ENCODE data around the gene GDI2. TPM values are rescaled to one million over a fixed set of nuclear protein-coding genes. Genes with fewer than 3 reads are reported as not detected.

Gene GDI2
- total RNA-seq, 1 experiment from 2014 or later, result 144 TPM

GRCh38 chr10:5860066-5860465 lies 46.8 kb upstream of the GDI2 start:
- no peak overlapping the region for H3K9ac ChIP-seq (ENCODE audit: low read length)
- H3K4me2 ChIP-seq (ENCODE audit: low read length), result no peak overlapping the region
- H3K27me3 ChIP-seq (ENCODE audit: insufficient read depth, low read length), result no peaks in the 10 kb centered on the region
- no TSS peak for BruUV-seq (replicated peaks)
- peaks cover 23 to 31% of the 10 kb centered on the region in 2 experiments for H3K4me1 ChIP-seq (ENCODE audit: control insufficient read depth in 1 of 2, insufficient read depth in 2 of 2, low read length in 2 of 2)
- TF ChIP-seq ZNF274 (IDR thresholded peaks at IDR 0.05; ENCODE audit: low read depth, low read length), result no peak
- TF ChIP-seq SP1 (IDR thresholded peaks at IDR 0.05; ENCODE audit: low read depth), result no peak
- no peak for TF ChIP-seq YY1 (IDR thresholded peaks at IDR 0.05; ENCODE audit: extremely low read depth, insufficient replicate concordance, low read depth, low read length)
- no peak for DNase-seq (ENCODE audit: low read depth, low spot score)
- no peak overlapping the region for H3K4me3 ChIP-seq (replicated peaks in 1 of 2; ENCODE audit: low read depth in 1 of 2, low read length in 2 of 2)
- H3K9me2 ChIP-seq (ENCODE audit: insufficient read depth), result no peaks in the 10 kb centered on the region
- H3K79me2 ChIP-seq (ENCODE audit: insufficient read depth, low read length), result no peaks in the 10 kb centered on the region
- H3K36me3 ChIP-seq (ENCODE audit: control insufficient read depth in 1 of 2, insufficient read depth in 2 of 2, low read length in 2 of 2), result no peaks in the 10 kb centered on the region
- H4K20me1 ChIP-seq (ENCODE audit: insufficient read depth), result no peaks in the 10 kb centered on the region
- intact Hi-C loops (cut with micrococcal nuclease), result no loop called here
- no peak overlapping the region for H2AFZ ChIP-seq (ENCODE audit: low read depth, low read length, poor library complexity, severe bottlenecking)
- ChIA-PET RAD21 (ENCODE audit: low non-redundant PET in 1 of 2, low total read pairs in 2 of 2, uncharacterized antibody in 2 of 2, unreplicated experiment in 2 of 2) (no interaction called here), CTCF (no interaction called here), POLR2A (no interaction called here)
- no peaks in the 10 kb centered on the region for H3K9me3 ChIP-seq (ENCODE audit: control insufficient read depth in 1 of 2, insufficient read depth in 1 of 2, low read depth in 1 of 2, low read length in 2 of 2)
- H3K27ac ChIP-seq (ENCODE audit: low read depth, low read length), result no peak overlapping the region
- no peak for ATAC-seq

GRCh38 chr10:5858811-5859210 lies 45.6 kb upstream of the GDI2 start:
- Histone ChIP-seq H3K4me1 (ENCODE audit: control insufficient read depth in 1 of 2, insufficient read depth in 2 of 2, low read length in 2 of 2) (peaks cover 26 to 36% of the 10 kb centered on the region in 2 experiments), H3K79me2 (ENCODE audit: insufficient read depth, low read length) (no peaks in the 10 kb centered on the region), H3K9me2 (ENCODE audit: insufficient read depth) (no peaks in the 10 kb centered on the region), H3K4me3 (replicated peaks in 1 of 2; ENCODE audit: low read depth in 1 of 2, low read length in 2 of 2) (no peak overlapping the region), H4K20me1 (ENCODE audit: insufficient read depth) (no peaks in the 10 kb centered on the region), H2AFZ (ENCODE audit: low read depth, low read length, poor library complexity, severe bottlenecking) (no peak overlapping the region), H3K9me3 (ENCODE audit: control insufficient read depth in 1 of 2, insufficient read depth in 1 of 2, low read depth in 1 of 2, low read length in 2 of 2) (no peaks in the 10 kb centered on the region), H3K4me2 (ENCODE audit: low read length) (no peak overlapping the region), H3K27me3 (ENCODE audit: insufficient read depth, low read length) (no peaks in the 10 kb centered on the region), H3K36me3 (ENCODE audit: control insufficient read depth in 1 of 2, insufficient read depth in 2 of 2, low read length in 2 of 2) (no peaks in the 10 kb centered on the region), H3K27ac (ENCODE audit: low read depth, low read length) (no peak overlapping the region), H3K9ac (ENCODE audit: low read length) (no peak overlapping the region)
- no peak for ATAC-seq
- intact Hi-C loops (cut with micrococcal nuclease), result no loop called here
- ChIA-PET CTCF (no interaction called here), POLR2A (interaction anchor here (1.5 kb wide), 1 partner anchor 32 kb away, joined by 3 read pairs; the partner anchor contains the start of gene FBH1), RAD21 (ENCODE audit: low non-redundant PET in 1 of 2, low total read pairs in 2 of 2, uncharacterized antibody in 2 of 2, unreplicated experiment in 2 of 2) (no interaction called here)
- DNase-seq (ENCODE audit: low read depth, low spot score), result no peak
- no TSS peak for BruUV-seq (replicated peaks)
- TF ChIP-seq CEBPB (IDR thresholded peaks at IDR 0.05; ENCODE audit: low read depth), result no peak
- no peak for TF ChIP-seq CBX3 (IDR thresholded peaks at IDR 0.05; ENCODE audit: low read depth)
- TF ChIP-seq POLR2A (IDR thresholded peaks at IDR 0.05; ENCODE audit: borderline replicate concordance, extremely low read depth, insufficient read depth, insufficient read length), result no peak
- no peak for TF ChIP-seq SIN3A (IDR thresholded peaks at IDR 0.05; ENCODE audit: low read depth)
- TF ChIP-seq EZH2phosphoT487 (IDR thresholded peaks at IDR 0.05; ENCODE audit: borderline replicate concordance), result no peak
- TF ChIP-seq MAX (IDR thresholded peaks at IDR 0.05), result no peak
- TF ChIP-seq POLR2AphosphoS5 (IDR thresholded peaks at IDR 0.05; ENCODE audit: low read depth, low read length), result no peak
- TF ChIP-seq TCF7L2 (IDR thresholded peaks at IDR 0.05; ENCODE audit: borderline replicate concordance, extremely low read depth, insufficient read depth, insufficient read length), result no peak
- no peak for TF ChIP-seq SP1 (IDR thresholded peaks at IDR 0.05; ENCODE audit: low read depth)
- TF ChIP-seq FOSL1 (IDR thresholded peaks at IDR 0.05; ENCODE audit: low read depth), result no peak
- no peak for TF ChIP-seq EZH2 (IDR thresholded peaks at IDR 0.05)
- no peak for TF ChIP-seq ZNF274 (IDR thresholded peaks at IDR 0.05; ENCODE audit: low read depth, low read length)
- TF ChIP-seq ZFX (IDR thresholded peaks at IDR 0.05), result no peak
- no peak for TF ChIP-seq ELF1 (IDR thresholded peaks at IDR 0.05; ENCODE audit: borderline replicate concordance, low read depth)
- no peak for TF ChIP-seq SRF (IDR thresholded peaks at IDR 0.05; ENCODE audit: low read depth)
- no peak for TF ChIP-seq YY1 (IDR thresholded peaks at IDR 0.05; ENCODE audit: extremely low read depth, insufficient replicate concordance, low read depth, low read length)
- TF ChIP-seq CTCF (IDR thresholded peaks at IDR 0.05 in 2 of 3, conservative IDR thresholded peaks at IDR 0.05 in 1 of 3; ENCODE audit: borderline replicate concordance in 1 of 3, insufficient read depth in 1 of 3, low read depth in 2 of 3, low read length in 2 of 3), result no peak
